Measurements from ENCODE around the gene SHH. TPM values are rescaled to one million over a fixed set of nuclear protein-coding genes. Genes with fewer than 3 reads are reported as not detected.
A peak's percentile ranks its signal among the peaks of the same experiment; 100 is the strongest.

SHH gene
- total RNA-seq, 2 experiments from 2014 or later = not detected

DNA sequence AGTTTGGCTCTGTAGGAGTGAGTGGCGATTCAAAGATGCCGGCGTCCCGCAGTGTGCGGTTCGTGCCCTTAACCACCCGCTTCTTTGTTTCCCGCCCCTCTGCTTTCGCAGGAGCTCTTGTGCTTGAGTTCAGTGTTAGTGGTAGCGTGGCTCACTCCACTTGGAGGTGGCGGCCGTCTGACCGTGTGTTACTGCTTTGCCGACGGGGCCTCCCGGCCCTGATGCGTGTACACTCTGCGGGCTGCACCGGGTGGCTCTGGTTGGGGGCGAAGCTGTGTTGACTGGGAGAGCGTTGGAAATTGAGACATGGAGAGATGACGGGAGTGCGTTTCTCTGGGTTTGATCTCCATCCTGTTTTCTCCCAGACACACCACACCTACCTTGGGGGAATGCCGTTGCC lies 31.4 kb downstream of the SHH start:
- no peak for ATAC-seq (ENCODE audit: low read depth)
- DNase-seq = no peak
- POLR2A ChIA-PET = no interaction called here
- H3K4me1 Mint-ChIP-seq = no peaks in the 10 kb centered on the region
- H3K27ac Mint-ChIP-seq = no peak overlapping the region
- peaks cover 9% of the 10 kb centered on the region for H3K36me3 Mint-ChIP-seq
- H3K27me3 Mint-ChIP-seq = no peaks in the 10 kb centered on the region
- no peak overlapping the region for H3K4me3 Mint-ChIP-seq
- no peaks in the 10 kb centered on the region for H3K9me3 Mint-ChIP-seq

DNA sequence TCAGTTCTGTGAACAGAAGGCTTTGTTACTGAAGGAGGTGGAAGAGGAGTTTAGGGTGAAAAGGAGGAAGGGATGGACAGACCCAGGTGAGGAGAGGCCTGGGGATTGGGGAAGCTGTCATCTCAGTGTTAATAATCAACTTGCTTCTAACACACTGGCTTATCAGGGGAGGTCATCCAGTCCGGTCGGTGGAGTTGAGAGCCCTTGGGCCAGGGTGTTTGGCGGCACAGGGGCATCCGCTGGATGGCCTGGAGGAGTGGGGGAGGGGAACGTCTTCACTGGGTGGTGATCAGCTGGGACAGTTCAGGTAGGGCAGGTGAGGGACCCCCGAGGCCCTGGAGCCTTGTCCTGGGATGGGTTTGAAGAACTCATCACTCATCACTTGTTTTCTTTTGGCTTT lies 33.9 kb downstream of the SHH start:
- H3K27me3 Mint-ChIP-seq = no peaks in the 10 kb centered on the region
- no peak overlapping the region for H3K4me3 Mint-ChIP-seq
- POLR2A ChIA-PET = no interaction called here
- ATAC-seq (ENCODE audit: low read depth) = no peak
- no peaks in the 10 kb centered on the region for H3K9me3 Mint-ChIP-seq
- no peaks in the 10 kb centered on the region for H3K4me1 Mint-ChIP-seq
- no peak for DNase-seq
- no peak overlapping the region for H3K27ac Mint-ChIP-seq
- H3K36me3 Mint-ChIP-seq = peaks cover 11% of the 10 kb centered on the region

DNA sequence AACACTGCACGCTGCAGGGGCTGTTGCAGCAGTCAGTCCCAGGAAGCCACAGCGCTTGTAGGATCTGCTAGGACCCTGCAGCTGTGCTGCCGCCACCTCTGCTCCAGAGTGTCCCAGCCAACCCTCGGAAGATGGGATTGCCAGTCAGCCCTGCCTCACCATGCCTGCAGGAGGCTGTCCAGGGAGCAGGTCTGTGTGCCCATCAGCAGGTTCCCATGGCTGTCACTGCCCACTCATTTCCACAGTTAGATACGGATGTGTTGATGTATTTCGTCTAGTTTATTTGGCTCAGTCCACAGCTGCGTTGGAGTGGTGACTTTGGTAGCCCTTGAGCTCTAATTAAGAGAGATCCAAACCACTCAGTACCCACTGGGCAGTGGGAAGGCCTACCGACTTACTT lies 35.7 kb downstream of the SHH start:
- peaks cover 9% of the 10 kb centered on the region for H3K36me3 Mint-ChIP-seq
- DNase-seq = no peak
- ATAC-seq (ENCODE audit: low read depth) = no peak
- H3K4me1 Mint-ChIP-seq = no peaks in the 10 kb centered on the region
- H3K4me3 Mint-ChIP-seq = no peak overlapping the region
- no peak overlapping the region for H3K27ac Mint-ChIP-seq
- no peaks in the 10 kb centered on the region for H3K27me3 Mint-ChIP-seq
- POLR2A ChIA-PET = no interaction called here
- H3K9me3 Mint-ChIP-seq = no peaks in the 10 kb centered on the region

DNA sequence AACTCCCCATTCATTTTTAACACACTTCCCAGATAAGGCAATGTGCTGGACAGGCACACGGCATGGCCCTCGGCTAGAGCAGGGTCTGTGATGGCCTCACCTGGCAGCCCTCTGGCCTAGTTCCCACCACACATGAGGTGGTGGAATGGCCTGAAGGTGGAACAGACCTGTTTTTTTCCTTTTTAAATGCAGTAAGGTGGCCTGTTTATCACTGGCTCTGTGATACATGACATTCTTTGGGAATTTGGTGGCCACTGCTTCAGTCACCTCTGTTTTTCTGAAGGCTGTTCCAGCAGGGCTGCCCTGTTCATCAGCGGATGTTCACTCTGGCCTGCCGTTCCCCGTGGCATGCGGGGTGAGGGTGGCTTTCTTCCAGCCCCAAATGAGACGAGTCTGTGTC lies 36.6 kb downstream of the SHH start:
- H3K4me1 Mint-ChIP-seq = no peaks in the 10 kb centered on the region
- ATAC-seq (ENCODE audit: low read depth) (no peak), DNase-seq (no peak)
- POLR2A ChIA-PET = no interaction called here
- H3K4me3 Mint-ChIP-seq = no peak overlapping the region
- peaks cover 10% of the 10 kb centered on the region for H3K36me3 Mint-ChIP-seq
- no peaks in the 10 kb centered on the region for H3K9me3 Mint-ChIP-seq
- no peaks in the 10 kb centered on the region for H3K27me3 Mint-ChIP-seq
- no peak overlapping the region for H3K27ac Mint-ChIP-seq

DNA sequence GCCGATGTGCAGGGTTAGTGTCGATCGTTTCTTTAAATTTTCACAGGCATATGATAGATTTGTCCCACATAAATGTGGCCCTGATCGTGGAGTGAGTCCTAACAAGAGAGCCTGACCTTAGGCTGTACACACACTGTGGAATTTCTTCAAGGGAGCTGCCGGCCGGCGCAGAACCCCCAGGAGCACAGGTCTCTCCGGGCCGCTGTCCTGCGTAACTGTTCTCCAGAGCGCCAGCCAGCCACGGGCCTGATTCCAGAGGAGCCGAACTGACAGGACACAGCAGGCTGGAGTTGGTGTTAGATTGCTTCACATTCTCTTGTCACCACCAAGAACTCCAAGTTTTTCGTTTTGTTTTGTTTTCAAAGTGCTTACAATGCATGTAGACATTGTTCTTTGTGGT lies 37.3 kb downstream of the SHH start:
- H3K9me3 Mint-ChIP-seq = no peaks in the 10 kb centered on the region
- no peak overlapping the region for H3K27ac Mint-ChIP-seq
- no peaks in the 10 kb centered on the region for H3K27me3 Mint-ChIP-seq
- DNase-seq (no peak), ATAC-seq (ENCODE audit: low read depth) (no peak)
- no peaks in the 10 kb centered on the region for H3K4me1 Mint-ChIP-seq
- POLR2A ChIA-PET = no interaction called here
- H3K36me3 Mint-ChIP-seq = peaks cover 11% of the 10 kb centered on the region
- H3K4me3 Mint-ChIP-seq = no peak overlapping the region

DNA sequence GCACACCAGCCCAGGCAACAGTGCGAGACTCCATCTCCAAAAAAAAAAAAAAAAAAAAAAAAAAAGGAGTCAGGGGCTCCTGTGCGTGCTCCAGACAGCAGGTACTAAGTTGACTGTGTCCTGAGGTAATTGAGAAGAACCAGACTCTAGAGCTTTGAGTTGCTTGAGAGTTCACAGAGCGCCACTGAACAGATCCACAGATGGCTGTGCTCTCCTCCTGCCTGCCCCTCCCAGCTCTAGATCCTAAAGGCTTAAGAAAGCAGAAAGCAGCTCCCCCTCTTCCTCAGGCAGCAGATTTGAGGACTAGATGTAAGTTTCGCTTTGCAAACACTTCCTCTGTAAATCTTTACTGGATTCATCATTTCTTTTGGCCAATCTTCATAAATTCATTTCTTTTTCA lies 38.7 kb downstream of the SHH start:
- POLR2A ChIA-PET = no interaction called here
- no peak for ATAC-seq (ENCODE audit: low read depth)
- Mint-ChIP-seq H3K27ac (no peak overlapping the region), H3K36me3 (peaks cover 15% of the 10 kb centered on the region), H3K27me3 (no peaks in the 10 kb centered on the region), H3K4me3 (no peak overlapping the region), H3K4me1 (no peaks in the 10 kb centered on the region), H3K9me3 (no peaks in the 10 kb centered on the region)
- DNase-seq = no peak

DNA sequence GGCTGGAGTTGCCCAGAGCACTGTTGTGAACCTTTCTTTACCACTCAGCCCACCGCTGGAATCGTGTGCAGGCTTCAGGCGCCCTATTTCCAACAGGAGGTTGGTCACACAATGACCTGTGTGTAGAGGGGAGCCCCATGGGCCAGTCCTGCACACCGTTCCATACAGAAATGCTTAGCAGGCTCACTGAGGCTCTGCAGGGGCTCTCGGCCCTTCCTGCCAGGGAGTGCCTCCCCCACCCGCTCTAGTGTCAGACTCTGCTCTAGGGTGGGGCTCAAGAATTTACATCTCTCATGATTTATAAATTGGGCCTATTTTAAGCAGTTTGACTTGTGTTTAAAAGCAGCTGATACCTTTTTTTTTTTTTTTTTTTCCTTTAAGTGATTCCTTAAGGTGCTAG lies 42.0 kb downstream of the SHH start:
- H3K9me3 Mint-ChIP-seq = no peaks in the 10 kb centered on the region
- no peaks in the 10 kb centered on the region for H3K27me3 Mint-ChIP-seq
- ATAC-seq (ENCODE audit: low read depth) = no peak
- H3K27ac Mint-ChIP-seq = no peak overlapping the region
- no peak overlapping the region for H3K4me3 Mint-ChIP-seq
- peaks cover 22% of the 10 kb centered on the region for H3K36me3 Mint-ChIP-seq
- peaks cover 20% of the 10 kb centered on the region for H3K4me1 Mint-ChIP-seq
- POLR2A ChIA-PET = no interaction called here
- DNase-seq = no peak

DNA sequence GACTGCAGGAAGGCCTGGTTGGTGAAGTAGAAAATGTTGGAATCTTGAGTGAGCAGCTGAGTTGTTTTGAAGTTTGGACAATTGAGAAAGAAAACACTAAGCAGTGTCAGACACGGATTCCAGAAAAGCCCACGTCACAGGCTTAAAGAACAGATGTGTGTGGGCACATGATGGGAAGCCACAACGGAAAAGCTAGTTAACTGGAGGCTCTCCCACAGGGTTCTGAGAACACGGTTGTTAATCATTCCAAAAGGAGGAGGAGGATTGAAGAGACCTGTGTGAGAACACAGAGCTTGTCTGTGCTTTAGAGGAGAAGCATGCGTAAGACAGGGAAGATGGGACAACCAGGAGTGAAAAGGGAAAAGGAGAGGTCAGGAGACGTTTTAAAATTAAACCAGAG lies 42.6 kb downstream of the SHH start:
- no peaks in the 10 kb centered on the region for H3K9me3 Mint-ChIP-seq
- POLR2A ChIA-PET = no interaction called here
- H3K4me3 Mint-ChIP-seq = no peak overlapping the region
- peak overlapping the region; percentile 49 for H3K27ac Mint-ChIP-seq
- ATAC-seq (ENCODE audit: low read depth) (no peak), DNase-seq (no peak)
- peaks cover 25% of the 10 kb centered on the region for H3K4me1 Mint-ChIP-seq
- peaks cover 23% of the 10 kb centered on the region for H3K36me3 Mint-ChIP-seq
- H3K27me3 Mint-ChIP-seq = no peaks in the 10 kb centered on the region

DNA sequence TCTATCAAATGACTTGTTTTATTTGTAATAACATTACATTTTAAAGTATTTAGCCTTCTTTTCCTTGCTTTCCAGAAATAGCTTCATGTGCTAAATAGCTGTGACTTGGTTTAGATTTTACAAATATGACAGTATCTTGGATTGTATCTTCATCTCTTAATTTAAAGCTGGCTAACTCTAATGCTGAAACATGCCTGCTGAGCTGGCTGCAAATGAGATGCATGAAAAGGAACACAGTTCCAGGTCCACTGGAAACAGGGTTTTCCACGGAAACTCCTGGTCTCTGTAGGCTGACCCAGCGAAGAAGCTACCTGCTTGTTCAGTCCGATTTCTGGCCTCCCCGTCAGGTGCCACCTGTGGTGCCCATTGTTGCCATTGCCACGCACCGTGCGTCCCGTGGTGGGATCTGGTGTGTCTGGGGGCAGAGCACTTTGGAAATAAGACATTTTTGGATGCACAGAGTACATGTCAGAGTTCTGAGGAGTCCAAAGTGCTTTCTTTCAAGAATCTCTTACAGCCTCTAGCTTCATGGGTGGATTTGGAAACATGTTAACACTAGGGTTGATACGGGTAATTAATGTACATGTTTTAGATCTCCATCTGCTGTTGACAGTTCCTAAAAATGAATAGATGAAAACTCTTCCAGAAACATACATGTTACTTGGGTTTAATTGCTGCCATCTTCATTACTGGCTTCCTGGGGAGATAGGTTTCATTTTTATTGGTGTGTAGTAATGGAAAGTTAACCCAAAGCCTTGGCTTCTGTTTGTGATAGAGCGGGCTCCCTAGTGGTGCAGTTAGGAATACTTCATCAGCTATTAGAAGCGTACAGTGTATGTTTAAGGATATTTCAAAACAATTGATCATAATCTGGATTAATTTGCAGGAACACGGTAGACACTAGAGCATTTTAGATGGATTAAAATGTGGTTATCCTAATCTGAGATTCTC lies 45.0 kb downstream of the SHH start:
- ATAC-seq (ENCODE audit: low read depth) (no peak), DNase-seq (no peak)
- H3K4me1 Mint-ChIP-seq = peaks cover 48% of the 10 kb centered on the region
- peak overlapping the region; percentile 31 for H3K27ac Mint-ChIP-seq
- no peaks in the 10 kb centered on the region for H3K27me3 Mint-ChIP-seq
- H3K4me3 Mint-ChIP-seq = no peak overlapping the region
- peaks cover 30% of the 10 kb centered on the region for H3K36me3 Mint-ChIP-seq
- H3K9me3 Mint-ChIP-seq = no peaks in the 10 kb centered on the region
- POLR2A ChIA-PET = interaction anchor here (0.6 to 1.4 kb wide), 3 partner anchors 123 to 169 kb away, joined by 3 to 4 read pairs (median 4); partner anchors contain the start of gene RBM33

DNA sequence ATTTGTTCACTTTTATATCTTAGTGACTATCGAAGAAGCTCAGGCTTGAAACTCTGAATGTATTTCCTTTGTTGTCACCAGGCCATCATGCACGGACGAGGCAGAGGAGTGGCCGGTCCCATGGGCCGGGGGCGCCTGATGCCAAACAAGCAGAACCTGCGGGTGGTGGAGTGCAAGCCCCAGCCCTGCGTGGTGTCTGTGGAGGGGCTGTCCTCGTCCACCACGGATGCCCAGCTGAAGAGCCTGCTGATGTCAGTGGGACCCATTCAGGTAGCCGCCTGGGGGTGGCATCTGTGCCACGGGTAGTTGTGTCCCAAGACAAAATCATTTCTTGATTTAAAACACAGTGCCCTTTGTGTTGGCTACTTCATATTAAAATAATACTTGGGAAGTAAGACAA lies 45.9 kb downstream of the SHH start:
- Mint-ChIP-seq H3K27ac (no peak overlapping the region), H3K9me3 (peaks cover under 1% of the 10 kb centered on the region), H3K4me1 (peaks cover 55% of the 10 kb centered on the region), H3K4me3 (no peak overlapping the region), H3K27me3 (no peaks in the 10 kb centered on the region), H3K36me3 (peaks cover 37% of the 10 kb centered on the region)
- ATAC-seq (ENCODE audit: low read depth) (no peak), DNase-seq (no peak)
- POLR2A ChIA-PET = interaction anchor here (1.1 to 1.4 kb wide), 2 partner anchors 122 to 168 kb away, joined by 3 to 4 read pairs; partner anchors contain the start of gene RBM33

DNA sequence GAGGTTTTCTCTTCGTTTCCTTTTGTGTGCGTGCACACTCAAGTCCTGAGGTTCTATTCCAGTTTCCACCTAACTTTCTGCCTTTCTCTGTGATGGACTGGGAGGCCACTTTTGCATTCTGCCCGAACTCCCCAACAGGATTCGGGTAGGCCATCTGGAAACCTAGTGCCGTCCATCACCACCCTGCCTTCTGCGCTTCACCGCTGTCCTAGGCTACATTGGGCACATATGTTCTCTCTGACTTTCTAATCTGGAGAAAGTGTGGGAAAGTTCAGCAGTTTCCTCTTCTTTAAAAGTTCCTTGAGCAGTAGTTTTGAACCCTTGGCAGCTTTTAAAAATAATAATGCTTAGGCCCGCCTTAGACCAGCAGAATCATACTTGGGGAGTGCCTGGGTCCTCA lies 46.8 kb downstream of the SHH start:
- DNase-seq = no peak
- H3K36me3 Mint-ChIP-seq = peaks cover 41% of the 10 kb centered on the region
- ATAC-seq (ENCODE audit: low read depth) = no peak
- peak overlapping the region; percentile 44 for H3K4me3 Mint-ChIP-seq
- H3K27me3 Mint-ChIP-seq = no peaks in the 10 kb centered on the region
- peaks cover 61% of the 10 kb centered on the region for H3K4me1 Mint-ChIP-seq
- H3K27ac Mint-ChIP-seq = peak overlapping the region; percentile 57
- H3K9me3 Mint-ChIP-seq = peaks cover 2% of the 10 kb centered on the region
- POLR2A ChIA-PET = no interaction called here

DNA sequence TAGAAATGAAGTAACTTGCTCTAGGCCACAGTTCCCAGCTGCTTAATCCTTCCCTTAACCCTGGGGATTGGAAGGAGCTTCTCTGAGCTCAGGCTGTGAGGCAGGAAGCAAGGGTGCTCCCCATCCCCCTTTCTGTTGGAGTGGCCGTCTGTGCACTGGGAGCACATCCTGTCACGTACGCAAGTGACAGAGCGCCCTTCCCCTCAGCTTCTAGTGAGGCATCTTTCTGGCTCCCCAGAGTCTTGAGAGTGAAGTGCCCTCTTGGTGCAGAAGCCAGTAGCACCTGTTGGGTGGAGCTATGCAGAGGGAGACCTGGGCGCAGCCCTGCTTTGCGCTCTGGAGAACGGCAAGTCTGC lies 47.8 kb downstream of the SHH start:
- Mint-ChIP-seq H3K9me3 (peaks cover 2% of the 10 kb centered on the region), H3K36me3 (peaks cover 43% of the 10 kb centered on the region), H3K27me3 (no peaks in the 10 kb centered on the region), H3K4me3 (peak overlapping the region; percentile 79), H3K4me1 (peaks cover 63% of the 10 kb centered on the region), H3K27ac (peak overlapping the region; percentile 97)
- DNase-seq = peak; percentile 65
- POLR2A ChIA-PET = interaction anchor here (0.8 to 1.2 kb wide), 6 partner anchors 25 to 837 kb away, joined by 3 to 5 read pairs (median 4); partner anchors contain the start of gene INSIG1
- peak; percentile 72 for ATAC-seq (ENCODE audit: low read depth)

DNA sequence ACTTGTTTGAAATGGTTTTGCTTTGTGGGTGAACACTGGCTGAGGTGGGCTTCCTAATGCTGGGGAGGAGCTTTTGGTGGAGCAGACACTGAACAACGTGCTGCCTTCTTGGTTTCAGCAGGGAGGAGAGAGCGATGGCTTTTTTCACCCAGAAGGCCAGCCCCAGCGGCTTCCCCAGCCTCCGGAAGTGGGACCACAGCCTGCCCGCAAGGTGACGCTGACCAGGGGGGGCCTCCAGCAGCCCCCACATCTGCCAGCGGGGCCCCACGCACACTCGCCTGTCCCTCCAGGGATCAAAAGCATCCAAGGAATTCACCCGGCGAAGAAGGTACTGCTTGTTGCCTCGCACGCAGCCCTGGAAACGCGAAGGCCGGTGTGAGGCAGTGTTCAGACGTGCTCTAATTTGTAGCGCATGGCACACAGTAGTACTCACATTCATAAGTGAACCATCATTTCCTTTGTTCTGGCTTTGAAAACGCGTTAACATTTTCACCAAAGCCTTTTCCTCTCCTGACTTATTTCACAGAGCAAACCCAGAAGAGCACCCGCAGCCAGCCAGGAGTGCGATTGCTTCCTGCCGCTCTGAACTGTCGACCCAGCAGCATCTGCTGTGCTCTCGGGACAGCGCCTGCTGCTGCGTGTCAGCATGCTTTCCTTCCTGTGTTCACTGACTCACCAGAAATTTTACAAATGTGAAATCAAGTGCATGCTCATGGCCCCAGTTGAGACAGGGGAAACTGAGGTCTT lies 48.4 kb downstream of the SHH start:
- ATAC-seq (ENCODE audit: low read depth) (peak; percentile 81), DNase-seq (peak; percentile 85)
- Mint-ChIP-seq H3K4me1 (peaks cover 63% of the 10 kb centered on the region), H3K27ac (peak overlapping the region; percentile 97), H3K36me3 (peaks cover 44% of the 10 kb centered on the region), H3K27me3 (no peaks in the 10 kb centered on the region), H3K9me3 (peaks cover 2% of the 10 kb centered on the region), H3K4me3 (peak overlapping the region; percentile 79)
- POLR2A ChIA-PET = interaction anchor here (0.8 to 1.2 kb wide), 6 partner anchors 25 to 836 kb away, joined by 3 to 5 read pairs (median 4); partner anchors contain the start of gene INSIG1
